Measurements from ENCODE around the gene TAAR5.
"Not testable (repeated sequence)": the region's sequence is repeated elsewhere in the genome, so short reads cannot be mapped to it uniquely, and the experiment has no call there.

The TAAR5 gene

GRCh38 chr6:132604635-132605152, 15.2 kb upstream of the TAAR5 start:
- H3K27ac ChIP-seq (replicated peaks), result no peak overlapping the region
- TF ChIP-seq, protein P1, sequence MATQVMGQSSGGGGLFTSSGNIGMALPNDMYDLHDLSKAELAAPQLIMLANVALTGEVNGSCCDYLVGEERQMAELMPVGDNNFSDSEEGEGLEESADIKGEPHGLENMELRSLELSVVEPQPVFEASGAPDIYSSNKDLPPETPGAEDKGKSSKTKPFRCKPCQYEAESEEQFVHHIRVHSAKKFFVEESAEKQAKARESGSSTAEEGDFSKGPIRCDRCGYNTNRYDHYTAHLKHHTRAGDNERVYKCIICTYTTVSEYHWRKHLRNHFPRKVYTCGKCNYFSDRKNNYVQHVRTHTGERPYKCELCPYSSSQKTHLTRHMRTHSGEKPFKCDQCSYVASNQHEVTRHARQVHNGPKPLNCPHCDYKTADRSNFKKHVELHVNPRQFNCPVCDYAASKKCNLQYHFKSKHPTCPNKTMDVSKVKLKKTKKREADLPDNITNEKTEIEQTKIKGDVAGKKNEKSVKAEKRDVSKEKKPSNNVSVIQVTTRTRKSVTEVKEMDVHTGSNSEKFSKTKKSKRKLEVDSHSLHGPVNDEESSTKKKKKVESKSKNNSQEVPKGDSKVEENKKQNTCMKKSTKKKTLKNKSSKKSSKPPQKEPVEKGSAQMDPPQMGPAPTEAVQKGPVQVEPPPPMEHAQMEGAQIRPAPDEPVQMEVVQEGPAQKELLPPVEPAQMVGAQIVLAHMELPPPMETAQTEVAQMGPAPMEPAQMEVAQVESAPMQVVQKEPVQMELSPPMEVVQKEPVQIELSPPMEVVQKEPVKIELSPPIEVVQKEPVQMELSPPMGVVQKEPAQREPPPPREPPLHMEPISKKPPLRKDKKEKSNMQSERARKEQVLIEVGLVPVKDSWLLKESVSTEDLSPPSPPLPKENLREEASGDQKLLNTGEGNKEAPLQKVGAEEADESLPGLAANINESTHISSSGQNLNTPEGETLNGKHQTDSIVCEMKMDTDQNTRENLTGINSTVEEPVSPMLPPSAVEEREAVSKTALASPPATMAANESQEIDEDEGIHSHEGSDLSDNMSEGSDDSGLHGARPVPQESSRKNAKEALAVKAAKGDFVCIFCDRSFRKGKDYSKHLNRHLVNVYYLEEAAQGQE (IDR thresholded peaks at IDR 0.05; ENCODE audit: insufficient replicate concordance, low read depth), result no peak
- TF ChIP-seq POLR2AphosphoS5 (IDR thresholded peaks at IDR 0.05; ENCODE audit: low read depth) (no peak), SPI1 (IDR thresholded peaks at IDR 0.05; ENCODE audit: borderline replicate concordance, low read depth) (no peak)
- H3K4me3 ChIP-seq (replicated peaks; ENCODE audit: insufficient read depth, low read length), result no peak overlapping the region
- no peak for DNase-seq (ENCODE audit: low read depth in 1 of 2, low spot score in 1 of 2)
- no peaks in the 10 kb centered on the region for H3K27me3 ChIP-seq (ENCODE audit: insufficient read depth, poor library complexity, severe bottlenecking)

DNA sequence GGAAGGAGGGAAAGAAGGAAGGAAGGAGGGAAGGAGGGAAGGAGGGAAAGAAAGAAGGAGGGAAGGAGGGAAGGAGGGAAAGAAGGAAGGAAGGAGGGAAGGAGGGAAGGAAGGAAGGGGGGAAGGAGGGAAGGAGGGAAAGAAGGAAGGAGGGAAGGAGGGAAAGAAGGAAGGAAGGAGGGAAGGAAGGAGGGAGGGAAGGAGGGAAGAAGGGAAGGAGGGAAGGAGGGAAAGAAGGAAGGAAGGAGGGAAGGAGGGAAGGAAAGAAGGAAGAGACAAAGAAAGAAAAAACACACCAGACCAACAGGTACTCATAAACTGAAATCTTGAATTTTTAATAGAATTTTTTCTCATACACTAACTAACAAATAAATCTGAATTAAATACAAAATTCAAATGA, 11.4 kb upstream of the TAAR5 start:
- DNase-seq (ENCODE audit: low read depth in 1 of 2, low spot score in 1 of 2); H3K27me3 ChIP-seq (ENCODE audit: insufficient read depth, poor library complexity, severe bottlenecking): not testable (repeated sequence)

DNA sequence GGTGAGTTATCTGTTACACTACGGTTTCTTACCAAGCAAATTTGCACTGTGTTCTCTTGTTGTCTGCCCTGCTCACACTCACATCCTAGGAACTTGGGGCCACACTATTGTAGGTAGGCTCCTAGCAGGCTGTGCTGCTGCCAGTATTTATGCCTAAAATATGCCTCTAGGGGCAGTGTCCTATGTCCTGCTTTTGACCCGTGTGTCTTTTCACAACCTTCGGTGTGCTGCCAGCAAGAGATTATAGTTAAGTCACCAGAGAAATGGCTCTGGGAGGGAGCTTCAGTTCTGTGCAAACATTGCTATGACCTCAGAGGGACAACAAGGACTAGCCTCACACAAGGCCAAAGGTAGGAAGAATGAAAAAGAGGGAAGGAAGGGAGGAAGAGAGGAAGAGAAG, 8.9 kb upstream of the TAAR5 start:
- peak in 1 of 2 experiments; percentile 7 for DNase-seq (ENCODE audit: low read depth in 1 of 2, low spot score in 1 of 2)
- H3K27ac ChIP-seq (replicated peaks), result no peak overlapping the region
- no peak overlapping the region for H3K4me3 ChIP-seq (replicated peaks; ENCODE audit: insufficient read depth, low read length)
- peaks cover 2% of the 10 kb centered on the region for H3K27me3 ChIP-seq (ENCODE audit: insufficient read depth, poor library complexity, severe bottlenecking)
- TF ChIP-seq CTCF (IDR thresholded peaks at IDR 0.05; ENCODE audit: insufficient read depth, low read length) (peak; percentile 32), SPI1 (IDR thresholded peaks at IDR 0.05; ENCODE audit: borderline replicate concordance, low read depth) (no peak), POLR2AphosphoS5 (IDR thresholded peaks at IDR 0.05; ENCODE audit: low read depth) (no peak)
- TF ChIP-seq, protein P1 (IDR thresholded peaks at IDR 0.05; ENCODE audit: insufficient replicate concordance, low read depth), result no peak

More for the DNA sequence above, 11.4 kb upstream of the TAAR5 start:
- not testable (repeated sequence) for H3K27ac ChIP-seq (replicated peaks); H3K4me3 ChIP-seq (replicated peaks; ENCODE audit: insufficient read depth, low read length)

DNA sequence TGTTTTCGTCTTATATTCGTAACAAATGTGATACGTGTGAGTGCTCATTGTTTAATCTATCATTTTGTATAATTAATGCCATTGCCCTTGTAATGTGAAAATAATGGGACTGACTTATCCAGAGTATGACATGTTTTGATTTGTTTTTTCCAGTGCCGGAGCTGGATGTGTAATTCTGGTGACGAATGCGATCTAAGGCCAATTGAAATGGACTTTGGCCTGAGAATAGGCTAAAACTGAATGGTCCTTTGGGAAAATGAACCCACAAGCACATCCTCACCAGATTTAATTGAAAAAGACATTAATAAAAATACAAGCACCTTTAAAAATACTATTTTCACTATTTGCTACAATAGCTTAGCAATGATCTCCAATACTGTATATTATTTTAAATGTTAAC, 6.7 kb upstream of the TAAR5 start:
- peaks cover 5% of the 10 kb centered on the region for H3K27me3 ChIP-seq (ENCODE audit: insufficient read depth, poor library complexity, severe bottlenecking)
- TF ChIP-seq SPI1 (IDR thresholded peaks at IDR 0.05; ENCODE audit: borderline replicate concordance, low read depth), result no peak
- TF ChIP-seq GABPA (IDR thresholded peaks at IDR 0.05; ENCODE audit: low read depth), result no peak
- no peak for TF ChIP-seq CTCF (IDR thresholded peaks at IDR 0.05; ENCODE audit: insufficient read depth, low read length)
- TF ChIP-seq POLR2AphosphoS5 (IDR thresholded peaks at IDR 0.05; ENCODE audit: low read depth), result no peak
- TF ChIP-seq, protein P1 (IDR thresholded peaks at IDR 0.05; ENCODE audit: insufficient replicate concordance, low read depth), result no peak
- no peak overlapping the region for H3K4me3 ChIP-seq (replicated peaks; ENCODE audit: insufficient read depth, low read length)
- no peak overlapping the region for H3K27ac ChIP-seq (replicated peaks)
- DNase-seq (ENCODE audit: low read depth in 1 of 2, low spot score in 1 of 2), result no peak

Data from HL-60 (cell line).